HCT116 (cell line): ENCODE data around the gene SLC10A4.

Experiments
- POLR2A ChIP-seq: IDR thresholded peaks from 2 replicates; pipeline ENCODE4 v1.7.0; 2011; ENCODE audit warnings: borderline replicate concordance; ENCODE audit not compliant: insufficient read depth, insufficient read length; ENCODE audit errors: extremely low read depth
- TF ChIP-seq, protein P1 (sequence below): IDR thresholded peaks from 2 replicates; pipeline ENCODE4 v1.6.1; 2012
- TF ChIP-seq, protein P2 (sequence below), 3 experiments: fragments of 200-600 bp in 1 of 3; sonication (generic) in 1 of 3; IDR thresholded peaks in 2 of 3; conservative IDR thresholded peaks in 1 of 3; 2 replicates each; pipeline ENCODE4 v1.5.1; 2012 to 2017; ENCODE audit warnings: low read depth in 2 of 3, low read length in 2 of 3, antibody characterized with exemption in 1 of 3, borderline replicate concordance in 1 of 3, control low read depth in 1 of 3, mild to moderate bottlenecking in 1 of 3, mixed read lengths in 1 of 3, mixed run types in 1 of 3, moderate library complexity in 1 of 3; ENCODE audit not compliant: insufficient read depth in 1 of 3
- TF ChIP-seq, protein P3 (sequence below): IDR thresholded peaks from 2 replicates; pipeline ENCODE4 v1.6.1; 2012

DNA sequence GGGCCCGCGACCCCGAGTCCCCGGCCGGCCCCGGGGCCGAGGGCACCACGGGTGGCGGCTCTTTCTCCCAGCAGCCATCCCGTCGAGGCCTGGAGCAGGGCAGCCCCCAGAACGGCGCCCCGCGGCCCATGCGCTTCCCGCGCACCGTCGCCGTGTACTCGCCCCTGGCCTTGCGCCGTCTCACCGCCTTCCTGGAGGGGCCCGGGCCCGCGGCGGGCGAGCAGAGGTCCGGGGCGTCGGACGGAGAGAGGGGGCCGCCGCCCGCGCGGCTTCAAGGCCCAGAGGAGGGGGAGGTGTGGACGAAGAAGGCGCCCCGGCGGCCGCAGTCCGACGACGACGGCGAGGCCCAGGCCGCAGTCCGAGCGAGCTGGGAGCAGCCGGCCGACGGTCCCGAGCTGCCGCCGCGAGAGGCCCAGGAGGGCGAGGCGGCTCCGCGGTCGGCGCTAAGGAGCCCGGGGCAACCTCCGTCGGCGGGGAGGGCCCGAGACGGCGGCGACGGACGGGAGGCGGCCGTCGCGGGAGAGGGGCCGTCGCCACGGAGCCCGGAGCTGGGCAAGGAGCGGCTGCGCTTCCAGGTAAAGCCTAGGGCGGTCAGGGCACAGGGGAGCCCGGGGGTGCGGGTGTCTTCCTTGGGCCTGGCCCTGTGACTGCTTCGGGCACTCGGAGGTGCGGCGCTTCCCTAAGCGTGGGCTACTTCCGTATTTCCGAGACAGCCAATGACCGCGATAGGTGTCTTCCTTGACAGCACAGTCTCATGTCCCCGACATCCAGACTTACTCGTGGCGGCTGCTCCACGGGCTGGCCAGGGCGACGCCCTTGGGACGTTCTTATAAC, 7.8 kb downstream of the SLC10A4 start:
- TF ChIP-seq, protein P1, sequence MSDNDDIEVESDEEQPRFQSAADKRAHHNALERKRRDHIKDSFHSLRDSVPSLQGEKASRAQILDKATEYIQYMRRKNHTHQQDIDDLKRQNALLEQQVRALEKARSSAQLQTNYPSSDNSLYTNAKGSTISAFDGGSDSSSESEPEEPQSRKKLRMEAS = no peak
- no peak for TF ChIP-seq POLR2A
- TF ChIP-seq, protein P2, sequence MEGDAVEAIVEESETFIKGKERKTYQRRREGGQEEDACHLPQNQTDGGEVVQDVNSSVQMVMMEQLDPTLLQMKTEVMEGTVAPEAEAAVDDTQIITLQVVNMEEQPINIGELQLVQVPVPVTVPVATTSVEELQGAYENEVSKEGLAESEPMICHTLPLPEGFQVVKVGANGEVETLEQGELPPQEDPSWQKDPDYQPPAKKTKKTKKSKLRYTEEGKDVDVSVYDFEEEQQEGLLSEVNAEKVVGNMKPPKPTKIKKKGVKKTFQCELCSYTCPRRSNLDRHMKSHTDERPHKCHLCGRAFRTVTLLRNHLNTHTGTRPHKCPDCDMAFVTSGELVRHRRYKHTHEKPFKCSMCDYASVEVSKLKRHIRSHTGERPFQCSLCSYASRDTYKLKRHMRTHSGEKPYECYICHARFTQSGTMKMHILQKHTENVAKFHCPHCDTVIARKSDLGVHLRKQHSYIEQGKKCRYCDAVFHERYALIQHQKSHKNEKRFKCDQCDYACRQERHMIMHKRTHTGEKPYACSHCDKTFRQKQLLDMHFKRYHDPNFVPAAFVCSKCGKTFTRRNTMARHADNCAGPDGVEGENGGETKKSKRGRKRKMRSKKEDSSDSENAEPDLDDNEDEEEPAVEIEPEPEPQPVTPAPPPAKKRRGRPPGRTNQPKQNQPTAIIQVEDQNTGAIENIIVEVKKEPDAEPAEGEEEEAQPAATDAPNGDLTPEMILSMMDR (IDR thresholded peaks at IDR 0.05 in 2 of 3, conservative IDR thresholded peaks at IDR 0.05 in 1 of 3; ENCODE audit: borderline replicate concordance in 1 of 3, insufficient read depth in 1 of 3, low read depth in 2 of 3, low read length in 2 of 3) = no peak
- TF ChIP-seq, protein P3, sequence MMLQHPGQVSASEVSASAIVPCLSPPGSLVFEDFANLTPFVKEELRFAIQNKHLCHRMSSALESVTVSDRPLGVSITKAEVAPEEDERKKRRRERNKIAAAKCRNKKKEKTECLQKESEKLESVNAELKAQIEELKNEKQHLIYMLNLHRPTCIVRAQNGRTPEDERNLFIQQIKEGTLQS = no peak
